Prostate gland (tissue), 2 donors: ENCODE data around the gene TBXT. TPM values are rescaled to one million over a fixed set of nuclear protein-coding genes. Genes with fewer than 3 reads are reported as not detected.
A peak's percentile ranks its signal among the peaks of the same experiment; 100 is the strongest.

Experiments used
- DNase-seq: peaks from one replicate; pipeline ENCODE4 v3.0.0-alpha.2; 2019; ENCODE audit warnings: low spot score
- H3K27ac ChIP-seq, 2 donors: fragments of 200-600 bp; sonication (generic); 2 replicates each; pipeline ENCODE4 v1.5.1; 2017 to 2019
- H3K27me3 ChIP-seq: fragments of 200-600 bp; sonication (generic); replicated peaks from 2 replicates; pipeline ENCODE4 v1.5.1; 2019; ENCODE audit not compliant: insufficient read depth
- H3K36me3 ChIP-seq, 2 donors: fragments of 200-600 bp; sonication (generic); 1 replicate in 1 of 2; 2 replicates in 1 of 2; pipeline versions ENCODE4 v1.5.1 to v1.8.1; 2017 to 2019
- H3K4me1 ChIP-seq: fragments of 200-600 bp; sonication (generic); replicated peaks from 2 replicates; pipeline ENCODE4 v1.5.1; 2019
- H3K4me3 ChIP-seq, 2 donors: fragments of 200-600 bp; sonication (generic); 2 replicates each; pipeline ENCODE4 v1.5.1; 2017 to 2019
- H3K9me3 ChIP-seq: fragments of 200-600 bp; sonication (generic); 2 replicates; pipeline ENCODE4 v1.5.1; 2017
- POLR2A ChIP-seq: fragments of 450-650 bp; IDR thresholded peaks from one replicate; pipeline ENCODE4 v1.6.1; 2016; ENCODE audit warnings: antibody characterized with exemption, mild to moderate bottlenecking
- POLR2AphosphoS5 ChIP-seq: sonication (generic); formaldehyde crosslinking; IDR thresholded peaks from one replicate; pipeline ENCODE4 v1.6.1; 2017; ENCODE audit warnings: antibody characterized with exemption
- WGBS: methylation state at CpG from one replicate; pipeline ENCODE4 v1.1.5; 2018; 5-methylcytosine and 5-hydroxymethylcytosine counted together
- intact Hi-C: fragments of 100-400 bp; cut with DNase I; formaldehyde crosslinking; loops from one replicate; pipeline ENCODE4 v1.14.2; 2022
- total RNA-seq, 2 donors: library from RNA; depleted of rRNA; stranded (reverse); fragments of >200 nt; gene quantifications; one replicate each; pipeline ENCODE4 v1.1.0, GENCODE V29; 2016
- TF ChIP-seq, protein P1 (sequence below), 4 experiments: fragments of 200-600 bp in 2 of 4; fragments of 450-650 bp in 2 of 4; sonication (generic) in 2 of 4; IDR thresholded peaks; 1 replicate in 3 of 4; 2 replicates in 1 of 4; pipeline ENCODE4 v1.5.1; 2016 to 2019; ENCODE audit warnings: antibody characterized with exemption in 4 of 4, mild to moderate bottlenecking in 2 of 4, moderate library complexity in 2 of 4

TBXT gene
- total RNA-seq, 2 donors from 2014 or later = 0.23 TPM; not detected in 1

DNA sequence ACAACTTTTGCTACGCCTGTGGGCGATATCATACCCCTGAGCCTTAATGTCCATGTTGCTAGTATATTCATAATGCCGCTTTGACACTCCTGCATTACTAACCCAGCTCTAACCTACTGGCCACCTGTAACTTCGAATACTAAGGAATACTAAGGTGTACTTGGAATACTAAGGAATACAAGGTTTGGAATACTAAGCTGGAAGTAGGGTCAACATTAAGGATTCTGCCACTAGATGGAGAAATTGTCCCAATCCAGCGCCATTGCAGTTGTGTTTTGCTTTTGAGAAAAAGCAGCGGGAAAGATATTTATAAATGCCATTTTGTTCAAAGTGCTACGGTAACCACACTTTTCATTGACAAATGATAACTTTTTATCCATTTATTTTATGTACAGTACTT is 10.7 kb downstream of the TBXT start:
- intact Hi-C loops = no loop called here
- no peaks in the 10 kb centered on the region for H3K27me3 ChIP-seq
- H3K4me3 ChIP-seq = no peak overlapping the region
- no peak overlapping the region for H3K27ac ChIP-seq
- WGBS = 43% methylated on average over 7 of the region's 7 CpGs
- H3K36me3 ChIP-seq = no peaks in the 10 kb centered on the region
- H3K4me1 ChIP-seq = no peaks in the 10 kb centered on the region
- no peaks in the 10 kb centered on the region for H3K9me3 ChIP-seq
- no peak for DNase-seq
- TF ChIP-seq, protein P1, sequence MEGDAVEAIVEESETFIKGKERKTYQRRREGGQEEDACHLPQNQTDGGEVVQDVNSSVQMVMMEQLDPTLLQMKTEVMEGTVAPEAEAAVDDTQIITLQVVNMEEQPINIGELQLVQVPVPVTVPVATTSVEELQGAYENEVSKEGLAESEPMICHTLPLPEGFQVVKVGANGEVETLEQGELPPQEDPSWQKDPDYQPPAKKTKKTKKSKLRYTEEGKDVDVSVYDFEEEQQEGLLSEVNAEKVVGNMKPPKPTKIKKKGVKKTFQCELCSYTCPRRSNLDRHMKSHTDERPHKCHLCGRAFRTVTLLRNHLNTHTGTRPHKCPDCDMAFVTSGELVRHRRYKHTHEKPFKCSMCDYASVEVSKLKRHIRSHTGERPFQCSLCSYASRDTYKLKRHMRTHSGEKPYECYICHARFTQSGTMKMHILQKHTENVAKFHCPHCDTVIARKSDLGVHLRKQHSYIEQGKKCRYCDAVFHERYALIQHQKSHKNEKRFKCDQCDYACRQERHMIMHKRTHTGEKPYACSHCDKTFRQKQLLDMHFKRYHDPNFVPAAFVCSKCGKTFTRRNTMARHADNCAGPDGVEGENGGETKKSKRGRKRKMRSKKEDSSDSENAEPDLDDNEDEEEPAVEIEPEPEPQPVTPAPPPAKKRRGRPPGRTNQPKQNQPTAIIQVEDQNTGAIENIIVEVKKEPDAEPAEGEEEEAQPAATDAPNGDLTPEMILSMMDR (IDR thresholded peaks at IDR 0.05) = peak in 2 of 4 experiments; percentile 20 to 28
- TF ChIP-seq POLR2A = no peak

DNA sequence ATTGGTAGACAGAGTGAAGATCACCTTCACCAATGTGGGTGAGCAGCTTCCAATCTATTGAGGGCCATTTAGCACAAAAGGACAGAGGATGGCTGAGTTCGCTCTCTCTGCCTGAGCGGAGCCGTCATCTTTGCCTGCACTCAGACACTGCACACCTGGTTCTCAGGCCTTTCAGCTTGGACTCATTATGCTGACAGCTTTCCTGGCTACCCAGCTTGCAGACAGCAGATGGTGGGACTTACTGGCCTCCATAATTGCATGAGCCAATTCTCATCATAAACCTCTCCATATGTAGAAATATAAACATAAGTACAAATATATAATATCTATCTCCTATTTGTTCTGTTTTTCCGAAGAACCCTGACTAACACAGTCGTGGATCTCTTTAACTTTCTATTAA is 13.7 kb downstream of the TBXT start:
- Histone ChIP-seq H3K4me1 (no peaks in the 10 kb centered on the region), H3K36me3 (no peaks in the 10 kb centered on the region), H3K9me3 (no peaks in the 10 kb centered on the region), H3K27ac (no peak overlapping the region), H3K4me3 (no peak overlapping the region), H3K27me3 (no peaks in the 10 kb centered on the region)
- WGBS = 85% methylated on average over 5 of the region's 5 CpGs
- intact Hi-C loops = no loop called here
- no peak for TF ChIP-seq POLR2AphosphoS5
- TF ChIP-seq, protein P1 (IDR thresholded peaks at IDR 0.05) = no peak
- no peak for TF ChIP-seq POLR2A
- DNase-seq = no peak

DNA sequence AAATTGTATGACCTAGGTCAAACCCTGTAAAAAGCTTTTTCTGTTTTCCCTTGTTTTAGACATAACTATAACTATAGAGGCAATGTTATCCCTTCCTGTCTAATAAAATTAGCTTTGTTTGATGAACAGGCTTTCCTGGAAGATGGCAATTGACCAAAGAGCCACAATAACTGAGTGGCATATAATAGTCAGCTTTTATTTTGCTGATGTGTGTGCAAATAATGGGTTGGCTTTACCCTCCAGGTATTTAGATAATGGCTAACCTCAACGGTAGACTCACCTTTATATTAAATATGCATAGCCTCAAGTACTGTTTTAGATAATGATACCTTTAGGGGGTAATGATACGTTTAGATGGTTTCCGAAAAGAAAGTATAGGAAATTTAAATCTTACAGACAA is 15.0 kb downstream of the TBXT start:
- no peak overlapping the region for H3K27ac ChIP-seq
- intact Hi-C loops = no loop called here
- no peaks in the 10 kb centered on the region for H3K27me3 ChIP-seq
- TF ChIP-seq POLR2A (no peak), POLR2AphosphoS5 (no peak)
- TF ChIP-seq, protein P1 (IDR thresholded peaks at IDR 0.05) = no peak
- no peaks in the 10 kb centered on the region for H3K9me3 ChIP-seq
- H3K36me3 ChIP-seq = no peaks in the 10 kb centered on the region
- no peak for DNase-seq
- no peaks in the 10 kb centered on the region for H3K4me1 ChIP-seq
- H3K4me3 ChIP-seq = no peak overlapping the region
- 20% methylated on average over 3 of the region's 3 CpGs for WGBS

DNA sequence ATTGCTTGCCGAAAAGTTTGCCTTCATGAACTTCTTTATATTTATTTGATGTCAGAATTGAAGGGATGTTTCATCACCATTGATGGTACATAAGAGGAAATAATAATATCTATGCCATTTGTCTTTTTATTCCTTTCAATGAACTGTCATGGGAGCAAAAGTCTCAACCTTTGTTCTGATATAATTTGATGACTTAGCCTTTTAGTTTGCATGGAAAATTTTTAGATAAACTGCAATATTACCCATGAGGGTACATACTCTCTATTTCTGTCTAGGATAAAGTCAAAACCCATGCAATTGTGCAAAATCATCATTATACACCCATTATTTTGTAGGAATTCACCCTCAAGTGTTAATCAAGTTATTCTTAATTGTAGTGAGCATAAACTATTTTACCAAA is 15.9 kb downstream of the TBXT start:
- no peaks in the 10 kb centered on the region for H3K27me3 ChIP-seq
- no peaks in the 10 kb centered on the region for H3K4me1 ChIP-seq
- TF ChIP-seq POLR2AphosphoS5 (no peak), POLR2A (no peak)
- TF ChIP-seq, protein P1 (IDR thresholded peaks at IDR 0.05) = no peak
- no peak for DNase-seq
- intact Hi-C loops = no loop called here
- no peak overlapping the region for H3K4me3 ChIP-seq
- H3K9me3 ChIP-seq = no peaks in the 10 kb centered on the region
- H3K27ac ChIP-seq = no peak overlapping the region
- H3K36me3 ChIP-seq = no peaks in the 10 kb centered on the region
- 87% methylated on average over 1 of the region's 1 CpG for WGBS

DNA sequence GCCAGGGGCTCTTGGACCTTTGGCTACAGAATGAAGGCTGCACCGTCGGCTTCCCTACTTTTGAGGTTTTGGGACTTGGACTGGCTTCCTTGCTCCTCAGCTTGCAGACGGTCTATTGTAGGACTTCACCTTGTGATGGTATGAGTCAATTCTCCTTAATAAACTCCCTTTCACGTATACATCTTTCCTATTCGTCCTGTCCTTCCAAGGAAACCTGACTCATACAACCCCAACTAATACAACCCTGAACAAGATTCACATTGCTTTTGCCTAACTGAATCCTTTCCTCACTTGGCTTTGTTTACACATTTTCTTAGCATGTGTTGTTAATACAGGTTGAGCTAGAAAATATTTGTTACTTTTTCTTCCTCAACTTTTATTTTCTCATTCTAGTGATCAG is 21.9 kb downstream of the TBXT start:
- DNase-seq = no peak
- Histone ChIP-seq H3K4me3 (no peak overlapping the region), H3K27ac (no peak overlapping the region), H3K36me3 (no peaks in the 10 kb centered on the region), H3K27me3 (no peaks in the 10 kb centered on the region), H3K9me3 (no peaks in the 10 kb centered on the region), H3K4me1 (no peaks in the 10 kb centered on the region)
- intact Hi-C loops = no loop called here
- TF ChIP-seq POLR2A = no peak
- TF ChIP-seq POLR2AphosphoS5 = no peak
- TF ChIP-seq, protein P1 (IDR thresholded peaks at IDR 0.05) = no peak
- WGBS = 89% methylated on average over 5 of the region's 5 CpGs
